Measurements from ENCODE around the gene OR6S1.
A peak's percentile ranks its signal among the peaks of the same experiment; 100 is the strongest.

OR6S1 gene

GRCh38 chr14:20641591-20641990 is at the start of gene OR6S1:
OR6S1 (minus strand) TSS chr14:20641691; CDS start chr14:20641691, 0 bp downstream.
- no peaks in the 10 kb centered on the region for H3K4me1 Mint-ChIP-seq
- no peaks in the 10 kb centered on the region for H3K36me3 Mint-ChIP-seq
- H3K9me3 Mint-ChIP-seq: no peaks in the 10 kb centered on the region
- H3K27me3 Mint-ChIP-seq: peaks cover 10% of the 10 kb centered on the region
- no peak within 1 kb of the TSS for H3K27ac Mint-ChIP-seq
- no peak within 1 kb of the TSS for H3K4me3 Mint-ChIP-seq
- no peak for ATAC-seq

GRCh38 chr14:20690848-20691640 is 49.6 kb upstream of the OR6S1 start:
- H3K27ac Mint-ChIP-seq: no peak overlapping the region
- ATAC-seq: peak; percentile 76
- H3K27me3 Mint-ChIP-seq: no peaks in the 10 kb centered on the region
- no peaks in the 10 kb centered on the region for H3K9me3 Mint-ChIP-seq
- H3K4me3 Mint-ChIP-seq: no peak overlapping the region
- peaks cover 12% of the 10 kb centered on the region for H3K4me1 Mint-ChIP-seq
- no peaks in the 10 kb centered on the region for H3K36me3 Mint-ChIP-seq

- Mint-ChIP-seq H3K27ac (no peak within 1 kb of the TSS), H3K9me3 (no peaks in the 10 kb centered on the region), H3K4me1 (peaks cover 14% of the 10 kb centered on the region), H3K4me3 (no peak within 1 kb of the TSS), H3K36me3 (no peaks in the 10 kb centered on the region), H3K27me3 (no peaks in the 10 kb centered on the region)
- no peak for ATAC-seq
Observed at GRCh38 chr14:20688167-20688839, 46.8 kb upstream of the OR6S1 start, which contains the start of gene ANG. ANG (plus strand) TSS chr14:20688764; CDS start chr14:20693565, 4,801 bp downstream.

- no peaks in the 10 kb centered on the region for H3K27me3 Mint-ChIP-seq
- ATAC-seq: no peak
- H3K27ac Mint-ChIP-seq: no peak overlapping the region
- no peak overlapping the region for H3K4me3 Mint-ChIP-seq
- H3K36me3 Mint-ChIP-seq: no peaks in the 10 kb centered on the region
- no peaks in the 10 kb centered on the region for H3K9me3 Mint-ChIP-seq
- H3K4me1 Mint-ChIP-seq: peaks cover 14% of the 10 kb centered on the region
Observed at GRCh38 chr14:20687362-20688166, 46.1 kb upstream of the OR6S1 start.

GRCh38 chr14:20686386-20687143 is 45.1 kb upstream of the OR6S1 start:
- H3K4me1 Mint-ChIP-seq: peaks cover 14% of the 10 kb centered on the region
- no peak overlapping the region for H3K4me3 Mint-ChIP-seq
- H3K36me3 Mint-ChIP-seq: no peaks in the 10 kb centered on the region
- H3K27me3 Mint-ChIP-seq: no peaks in the 10 kb centered on the region
- H3K9me3 Mint-ChIP-seq: no peaks in the 10 kb centered on the region
- no peak for ATAC-seq
- H3K27ac Mint-ChIP-seq: peak overlapping the region; percentile 23

GRCh38 chr14:20684662-20685456 is 43.4 kb upstream of the OR6S1 start:
- Mint-ChIP-seq H3K4me1 (peaks cover 6% of the 10 kb centered on the region), H3K27ac (no peak overlapping the region)

GRCh38 chr14:20683891-20684661 is 42.6 kb upstream of the OR6S1 start, which contains the start of gene RNASE4:
RNASE4 (plus strand) TSS chr14:20684560; CDS start chr14:20699372, 14,812 bp downstream.
- Mint-ChIP-seq H3K27me3 (no peaks in the 10 kb centered on the region), H3K27ac (no peak within 1 kb of the TSS), H3K4me3 (no peak within 1 kb of the TSS), H3K36me3 (no peaks in the 10 kb centered on the region), H3K9me3 (no peaks in the 10 kb centered on the region), H3K4me1 (peaks cover 6% of the 10 kb centered on the region)
- ATAC-seq: peak; percentile 60

More at GRCh38 chr14:20684662-20685456, 43.4 kb upstream of the OR6S1 start:
- no peak for ATAC-seq
- Mint-ChIP-seq H3K4me3 (no peak overlapping the region), H3K36me3 (no peaks in the 10 kb centered on the region), H3K9me3 (no peaks in the 10 kb centered on the region), H3K27me3 (no peaks in the 10 kb centered on the region)

- Mint-ChIP-seq H3K4me3 (no peak overlapping the region), H3K36me3 (no peaks in the 10 kb centered on the region), H3K27ac (no peak overlapping the region), H3K27me3 (no peaks in the 10 kb centered on the region), H3K4me1 (peaks cover 6% of the 10 kb centered on the region), H3K9me3 (no peaks in the 10 kb centered on the region)
- ATAC-seq: peak; percentile 62
Observed at GRCh38 chr14:20683125-20683890, 41.8 kb upstream of the OR6S1 start.

GRCh38 chr14:20682435-20683124 is 41.1 kb upstream of the OR6S1 start:
- peak; percentile 79 for ATAC-seq
- no peaks in the 10 kb centered on the region for H3K27me3 Mint-ChIP-seq
- no peak overlapping the region for H3K4me3 Mint-ChIP-seq
- H3K27ac Mint-ChIP-seq: no peak overlapping the region
- no peaks in the 10 kb centered on the region for H3K9me3 Mint-ChIP-seq
- H3K4me1 Mint-ChIP-seq: peaks cover 6% of the 10 kb centered on the region
- H3K36me3 Mint-ChIP-seq: no peaks in the 10 kb centered on the region

- H3K36me3 Mint-ChIP-seq: no peaks in the 10 kb centered on the region
- no peak for ATAC-seq
- no peaks in the 10 kb centered on the region for H3K27me3 Mint-ChIP-seq
- H3K4me1 Mint-ChIP-seq: peaks cover 6% of the 10 kb centered on the region
- no peaks in the 10 kb centered on the region for H3K9me3 Mint-ChIP-seq
- H3K4me3 Mint-ChIP-seq: no peak overlapping the region
- H3K27ac Mint-ChIP-seq: no peak overlapping the region
Observed at GRCh38 chr14:20682127-20682434, 40.6 kb upstream of the OR6S1 start.

- H3K4me3 Mint-ChIP-seq: no peak overlapping the region
- H3K27ac Mint-ChIP-seq: no peak overlapping the region
- no peaks in the 10 kb centered on the region for H3K36me3 Mint-ChIP-seq
- no peaks in the 10 kb centered on the region for H3K9me3 Mint-ChIP-seq
- peaks cover 6% of the 10 kb centered on the region for H3K4me1 Mint-ChIP-seq
- H3K27me3 Mint-ChIP-seq: no peaks in the 10 kb centered on the region
- peak; percentile 59 for ATAC-seq
Observed at GRCh38 chr14:20681348-20682126, 40.0 kb upstream of the OR6S1 start.

- no peak overlapping the region for H3K27ac Mint-ChIP-seq
- no peak overlapping the region for H3K4me3 Mint-ChIP-seq
- peaks cover 2% of the 10 kb centered on the region for H3K4me1 Mint-ChIP-seq
- ATAC-seq: peak; percentile 70
- no peaks in the 10 kb centered on the region for H3K9me3 Mint-ChIP-seq
- no peaks in the 10 kb centered on the region for H3K36me3 Mint-ChIP-seq
- no peaks in the 10 kb centered on the region for H3K27me3 Mint-ChIP-seq
Observed at GRCh38 chr14:20680843-20681347, 39.4 kb upstream of the OR6S1 start.
